HCT116 (cell line): Measurements from ENCODE around the gene CNKSR3. TPM values are rescaled to one million over a fixed set of nuclear protein-coding genes. Genes with fewer than 3 reads are reported as not detected.

Source experiments
- ATAC-seq: fragments of 200-7000 bp; cut with Tn5 transposase; 2 replicates; pipeline ENCODE4 v1.9.1; 2020; ENCODE audit warnings: mild to moderate bottlenecking, moderate library complexity
- BruUV-seq: library from RNA; stranded (reverse); fragments of 400-500 nt; replicated peaks from 2 replicates; lab custom pipeline; 2021; lab: Mats Ljungman, UMichigan
- CTCF ChIA-PET: fragments of 300-600 bp; sonication (Branson Sonifier 250); formaldehyde crosslinking; loops from one replicate; lab custom pipeline; 2021; ENCODE audit warnings: antibody characterized with exemption; lab: Charles Lee
- POLR2A ChIA-PET: fragments of 300-600, 350-600 bp; sonication (Branson Sonifier 250); formaldehyde crosslinking; loops from one replicate; lab custom pipeline; 2021; ENCODE audit warnings: antibody characterized with exemption; lab: Charles Lee
- RAD21 ChIA-PET, 2 experiments: fragments of 300-600 bp; sonication (Branson Sonifier 250); formaldehyde crosslinking; loops; one replicate each; lab custom pipeline; 2023; ENCODE audit warnings: low total read pairs in 2 of 2; ENCODE audit not compliant: uncharacterized antibody in 2 of 2, unreplicated experiment in 2 of 2, low non-redundant PET in 1 of 2; lab: Charles Lee
- DNase-seq: peaks from one replicate; pipeline ENCODE4 v3.0.0-alpha.2; 2010; ENCODE audit warnings: low read depth, low spot score
- H2AFZ ChIP-seq: fragments of 200-600 bp; shearing (Covaris generic), sonication (generic); 2 replicates; pipeline ENCODE4 v1.6.1; 2017; ENCODE audit warnings: low read depth, mixed run types, mixed read lengths, antibody characterized with exemption, low read length; ENCODE audit not compliant: poor library complexity, severe bottlenecking
- H3K27ac ChIP-seq: 2 replicates; pipeline ENCODE4 v1.5.1; 2012; ENCODE audit warnings: low read depth, low read length
- H3K27me3 ChIP-seq: fragments of 200-600 bp; sonication (generic); 2 replicates; pipeline ENCODE4 v1.6.1; 2016; ENCODE audit warnings: mixed run types, low read length, mixed read lengths; ENCODE audit not compliant: insufficient read depth
- H3K36me3 ChIP-seq, 2 experiments: fragments of 200-500 bp in 1 of 2; fragments of 200-600 bp in 1 of 2; sonication (Bioruptor generic) in 1 of 2; sonication (generic) in 1 of 2; 2 replicates each; pipeline versions ENCODE4 v1.5.1 to v1.6.1; 2014 to 2016; ENCODE audit warnings: low read length in 2 of 2, inconsistent platforms in 1 of 2, mixed read lengths in 1 of 2, mixed run types in 1 of 2; ENCODE audit not compliant: insufficient read depth in 2 of 2, control insufficient read depth in 1 of 2
- H3K4me1 ChIP-seq, 2 experiments: fragments of 200-600 bp in 1 of 2; sonication (generic) in 1 of 2; 2 replicates each; pipeline versions ENCODE4 v1.5.1 to v1.6.1; 2012 to 2017; ENCODE audit warnings: low read length in 2 of 2, inconsistent platforms in 1 of 2, mild to moderate bottlenecking in 1 of 2, mixed read lengths in 1 of 2, mixed run types in 1 of 2, moderate library complexity in 1 of 2; ENCODE audit not compliant: insufficient read depth in 2 of 2, control insufficient read depth in 1 of 2
- H3K4me2 ChIP-seq: fragments of 200-600 bp; sonication (generic); 2 replicates; pipeline ENCODE4 v1.6.1; 2017; ENCODE audit warnings: mixed run types, low read length, mixed read lengths
- H3K4me3 ChIP-seq, 2 experiments: fragments of 200-600 bp in 1 of 2; sonication (generic) in 1 of 2; replicated peaks in 1 of 2; 2 replicates each; pipeline ENCODE4 v1.5.1; 2011 to 2016; ENCODE audit warnings: low read length in 2 of 2, control low read depth in 1 of 2, low read depth in 1 of 2, mild to moderate bottlenecking in 1 of 2, mixed read lengths in 1 of 2, mixed run types in 1 of 2
- H3K79me2 ChIP-seq: fragments of 200-600 bp; sonication (generic); 2 replicates; pipeline ENCODE4 v1.6.1; 2017; ENCODE audit warnings: mild to moderate bottlenecking, mixed run types, low read length, moderate library complexity, mixed read lengths; ENCODE audit not compliant: insufficient read depth
- H3K9ac ChIP-seq: fragments of 200-600 bp; sonication (generic); 2 replicates; pipeline ENCODE4 v1.6.1; 2016; ENCODE audit warnings: low read length, mixed read lengths
- H3K9me2 ChIP-seq: fragments of 200-600 bp; sonication (generic), shearing (Covaris generic); 2 replicates; pipeline ENCODE4 v1.6.1; 2017; ENCODE audit warnings: mixed run types, mild to moderate bottlenecking, moderate library complexity; ENCODE audit not compliant: insufficient read depth
- H3K9me3 ChIP-seq, 2 experiments: fragments of 200-500 bp in 1 of 2; fragments of 200-600 bp in 1 of 2; sonication (Bioruptor generic) in 1 of 2; sonication (generic) in 1 of 2; 2 replicates each; pipeline ENCODE4 v1.6.1; 2014 to 2017; ENCODE audit warnings: low read length in 2 of 2, mixed read lengths in 2 of 2, inconsistent platforms in 1 of 2, low read depth in 1 of 2, mild to moderate bottlenecking in 1 of 2, mixed run types in 1 of 2, moderate library complexity in 1 of 2; ENCODE audit not compliant: control insufficient read depth in 1 of 2, insufficient read depth in 1 of 2
- H4K20me1 ChIP-seq: fragments of 200-600 bp; sonication (generic), shearing (Covaris generic); 2 replicates; pipeline ENCODE4 v1.6.1; 2017; ENCODE audit warnings: mixed run types, mild to moderate bottlenecking, moderate library complexity; ENCODE audit not compliant: insufficient read depth
- CBX3 ChIP-seq: IDR thresholded peaks from 2 replicates; pipeline ENCODE4 v1.6.1; 2012; ENCODE audit warnings: low read depth
- CEBPB ChIP-seq: IDR thresholded peaks from 2 replicates; pipeline ENCODE4 v1.6.1; 2012; ENCODE audit warnings: low read depth
- EGR1 ChIP-seq: IDR thresholded peaks from 2 replicates; pipeline ENCODE4 v1.6.1; 2012; ENCODE audit warnings: low read depth
- ELF1 ChIP-seq: IDR thresholded peaks from 2 replicates; pipeline ENCODE4 v1.6.1; 2012; ENCODE audit warnings: low read depth, borderline replicate concordance
- EZH2 ChIP-seq: fragments of 200-600 bp; sonication (generic); IDR thresholded peaks from 2 replicates; pipeline ENCODE4 v1.6.1; 2017; ENCODE audit warnings: antibody characterized with exemption, mixed run types
- EZH2phosphoT487 ChIP-seq: fragments of 200-600 bp; IDR thresholded peaks from 2 replicates; pipeline ENCODE4 v1.6.1; 2018; ENCODE audit warnings: antibody characterized with exemption, borderline replicate concordance
- JUND ChIP-seq: IDR thresholded peaks from 2 replicates; pipeline ENCODE4 v1.6.1; 2012
- POLR2A ChIP-seq: IDR thresholded peaks from 2 replicates; pipeline ENCODE4 v1.7.0; 2011; ENCODE audit warnings: borderline replicate concordance; ENCODE audit not compliant: insufficient read depth, insufficient read length; ENCODE audit errors: extremely low read depth
- POLR2AphosphoS5 ChIP-seq: IDR thresholded peaks from 2 replicates; pipeline ENCODE4 v1.6.1; 2011; ENCODE audit warnings: mild to moderate bottlenecking, low read depth, low read length, moderate library complexity
- RAD21 ChIP-seq: IDR thresholded peaks from 2 replicates; pipeline ENCODE4 v1.6.1; 2012; ENCODE audit warnings: low read depth, mild to moderate bottlenecking
- REST ChIP-seq: IDR thresholded peaks from 2 replicates; pipeline ENCODE4 v1.6.1; 2012; ENCODE audit warnings: low read depth
- SIN3A ChIP-seq: IDR thresholded peaks from 2 replicates; pipeline ENCODE4 v1.6.1; 2012; ENCODE audit warnings: low read depth
- SRF ChIP-seq: IDR thresholded peaks from 2 replicates; pipeline ENCODE4 v1.6.1; 2012; ENCODE audit warnings: low read depth
- YY1 ChIP-seq: IDR thresholded peaks from 2 replicates; pipeline ENCODE4 v1.6.1; 2011; ENCODE audit warnings: low read length, low read depth, moderate library complexity, mild to moderate bottlenecking; ENCODE audit not compliant: insufficient replicate concordance; ENCODE audit errors: extremely low read depth
- ZBTB33 ChIP-seq: IDR thresholded peaks from 2 replicates; pipeline ENCODE4 v1.6.1; 2011; ENCODE audit warnings: mild to moderate bottlenecking, low read length, moderate library complexity; ENCODE audit not compliant: insufficient replicate concordance; ENCODE audit errors: extremely low read depth
- ZFX ChIP-seq: fragments of 450-650 bp; IDR thresholded peaks from 2 replicates; pipeline ENCODE4 v1.6.1; 2017
- ZNF274 ChIP-seq: fragments of 200-500 bp; sonication (Bioruptor generic); IDR thresholded peaks from 2 replicates; pipeline ENCODE4 v1.6.1; 2014; ENCODE audit warnings: mild to moderate bottlenecking, low read depth, low read length, inconsistent platforms
- intact Hi-C: fragments of 100-400 bp; cut with micrococcal nuclease; formaldehyde crosslinking; loops from 2 replicates; pipeline ENCODE4 v1.10.0; 2022
- total RNA-seq: library from RNA; stranded (reverse); gene quantifications from one replicate; pipeline ENCODE4 v1.2.1, GENCODE V29; 2021; ENCODE audit not compliant: unreplicated experiment
- TF ChIP-seq, protein P1 (sequence below), 3 experiments: fragments of 200-600 bp in 1 of 3; sonication (generic) in 1 of 3; IDR thresholded peaks in 2 of 3; conservative IDR thresholded peaks in 1 of 3; 2 replicates each; pipeline ENCODE4 v1.5.1; 2012 to 2017; ENCODE audit warnings: low read depth in 2 of 3, low read length in 2 of 3, antibody characterized with exemption in 1 of 3, borderline replicate concordance in 1 of 3, control low read depth in 1 of 3, mild to moderate bottlenecking in 1 of 3, mixed read lengths in 1 of 3, mixed run types in 1 of 3, moderate library complexity in 1 of 3; ENCODE audit not compliant: insufficient read depth in 1 of 3

CNKSR3 gene
- total RNA-seq, 1 experiment from 2014 or later = 15.4 TPM

GRCh38 chr6:154359161-154359574 lies 151.3 kb downstream of the CNKSR3 start:
- no peak for ATAC-seq
- intact Hi-C loops = no loop called here
- no peaks in the 10 kb centered on the region for H4K20me1 ChIP-seq

More at GRCh38 chr6:154359161-154359574, 151.3 kb downstream of the CNKSR3 start:
- RAD21 ChIA-PET = no interaction called here
- Histone ChIP-seq H3K79me2 (no peaks in the 10 kb centered on the region), H3K27ac (no peak overlapping the region)
- no peak for TF ChIP-seq CEBPB
- no peak for TF ChIP-seq YY1
- no peak for TF ChIP-seq ELF1
- TF ChIP-seq POLR2AphosphoS5 = no peak
- TF ChIP-seq REST = no peak
- TF ChIP-seq EGR1 = no peak
- TF ChIP-seq SRF = no peak
- no peak for TF ChIP-seq SIN3A
- no peak for TF ChIP-seq RAD21
- TF ChIP-seq EZH2phosphoT487 = no peak
- TF ChIP-seq, protein P1, sequence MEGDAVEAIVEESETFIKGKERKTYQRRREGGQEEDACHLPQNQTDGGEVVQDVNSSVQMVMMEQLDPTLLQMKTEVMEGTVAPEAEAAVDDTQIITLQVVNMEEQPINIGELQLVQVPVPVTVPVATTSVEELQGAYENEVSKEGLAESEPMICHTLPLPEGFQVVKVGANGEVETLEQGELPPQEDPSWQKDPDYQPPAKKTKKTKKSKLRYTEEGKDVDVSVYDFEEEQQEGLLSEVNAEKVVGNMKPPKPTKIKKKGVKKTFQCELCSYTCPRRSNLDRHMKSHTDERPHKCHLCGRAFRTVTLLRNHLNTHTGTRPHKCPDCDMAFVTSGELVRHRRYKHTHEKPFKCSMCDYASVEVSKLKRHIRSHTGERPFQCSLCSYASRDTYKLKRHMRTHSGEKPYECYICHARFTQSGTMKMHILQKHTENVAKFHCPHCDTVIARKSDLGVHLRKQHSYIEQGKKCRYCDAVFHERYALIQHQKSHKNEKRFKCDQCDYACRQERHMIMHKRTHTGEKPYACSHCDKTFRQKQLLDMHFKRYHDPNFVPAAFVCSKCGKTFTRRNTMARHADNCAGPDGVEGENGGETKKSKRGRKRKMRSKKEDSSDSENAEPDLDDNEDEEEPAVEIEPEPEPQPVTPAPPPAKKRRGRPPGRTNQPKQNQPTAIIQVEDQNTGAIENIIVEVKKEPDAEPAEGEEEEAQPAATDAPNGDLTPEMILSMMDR (IDR thresholded peaks at IDR 0.05 in 2 of 3, conservative IDR thresholded peaks at IDR 0.05 in 1 of 3; ENCODE audit: borderline replicate concordance in 1 of 3, insufficient read depth in 1 of 3, low read depth in 2 of 3, low read length in 2 of 3) = no peak
- no peak for TF ChIP-seq ZFX
- no peak for TF ChIP-seq JUND
- TF ChIP-seq ZNF274 = no peak
- TF ChIP-seq ZBTB33 = no peak
- TF ChIP-seq POLR2A = no peak
- no peak for TF ChIP-seq EZH2
- no peak for TF ChIP-seq CBX3
- TF ChIP-seq, all 23 proteins: peak for 0
- POLR2A ChIA-PET = no interaction called here
- H3K9me2 ChIP-seq = no peaks in the 10 kb centered on the region
- BruUV-seq = no TSS peak
- H3K27me3 ChIP-seq = no peaks in the 10 kb centered on the region
- H2AFZ ChIP-seq = no peak overlapping the region
- H3K9me3 ChIP-seq = no peaks in the 10 kb centered on the region
- no peaks in the 10 kb centered on the region for H3K36me3 ChIP-seq
- no peak overlapping the region for H3K4me3 ChIP-seq
- CTCF ChIA-PET = no interaction called here
- no peak overlapping the region for H3K9ac ChIP-seq
- DNase-seq = no peak
- H3K4me1 ChIP-seq = peaks cover 0 to 7% of the 10 kb centered on the region in 2 experiments; a peak in 1 of 4 replicates
- H3K4me2 ChIP-seq = no peak overlapping the region
